RWPE2 (cell line): ENCODE data around the gene C5.

Experiments
- ATAC-seq: fragments of 200-7000 bp; cut with Tn5 transposase; 3 replicates; pipeline ENCODE4 v1.9.1; 2021; ENCODE audit warnings: low read depth
- DNase-seq: peaks from one replicate; pipeline ENCODE4 v3.0.0-alpha.2; 2020; ENCODE audit warnings: low spot score
- H3K27ac ChIP-seq: fragments of 450-650 bp; 2 replicates; pipeline ENCODE4 v1.5.1; 2017; ENCODE audit warnings: mild to moderate bottlenecking; ENCODE audit not compliant: poor library complexity, severe bottlenecking
- H3K27me3 ChIP-seq: fragments of 250-450 bp; sonication (Bioruptor Pico); 2 replicates; pipeline ENCODE4 v1.5.1; 2021; ENCODE audit warnings: mild to moderate bottlenecking, moderate library complexity; ENCODE audit not compliant: insufficient read depth, poor library complexity, severe bottlenecking
- H3K36me3 ChIP-seq: fragments of 250-450 bp; sonication (Bioruptor Pico); 2 replicates; pipeline ENCODE4 v1.5.1; 2020; ENCODE audit warnings: low read depth, mild to moderate bottlenecking, moderate library complexity
- H3K4me1 ChIP-seq: fragments of 250-450 bp; sonication (Bioruptor Pico); 2 replicates; pipeline ENCODE4 v1.5.1; 2021; ENCODE audit warnings: mild to moderate bottlenecking, moderate library complexity; ENCODE audit not compliant: insufficient read depth, poor library complexity, severe bottlenecking
- H3K4me3 ChIP-seq: fragments of 250-450 bp; sonication (Bioruptor Pico); 2 replicates; pipeline ENCODE4 v1.5.1; 2021; ENCODE audit warnings: mild to moderate bottlenecking, moderate library complexity; ENCODE audit not compliant: severe bottlenecking
- H3K9me3 ChIP-seq: fragments of 250-450 bp; sonication (Bioruptor Pico); 2 replicates; pipeline ENCODE4 v1.5.1; 2021; ENCODE audit warnings: mild to moderate bottlenecking, moderate library complexity; ENCODE audit not compliant: severe bottlenecking
- CTCF ChIP-seq: fragments of 450-650 bp; IDR thresholded peaks from one replicate; pipeline ENCODE4 v1.5.1; 2017; ENCODE audit warnings: mild to moderate bottlenecking, moderate library complexity; ENCODE audit not compliant: poor library complexity, severe bottlenecking

The C5 gene

DNA sequence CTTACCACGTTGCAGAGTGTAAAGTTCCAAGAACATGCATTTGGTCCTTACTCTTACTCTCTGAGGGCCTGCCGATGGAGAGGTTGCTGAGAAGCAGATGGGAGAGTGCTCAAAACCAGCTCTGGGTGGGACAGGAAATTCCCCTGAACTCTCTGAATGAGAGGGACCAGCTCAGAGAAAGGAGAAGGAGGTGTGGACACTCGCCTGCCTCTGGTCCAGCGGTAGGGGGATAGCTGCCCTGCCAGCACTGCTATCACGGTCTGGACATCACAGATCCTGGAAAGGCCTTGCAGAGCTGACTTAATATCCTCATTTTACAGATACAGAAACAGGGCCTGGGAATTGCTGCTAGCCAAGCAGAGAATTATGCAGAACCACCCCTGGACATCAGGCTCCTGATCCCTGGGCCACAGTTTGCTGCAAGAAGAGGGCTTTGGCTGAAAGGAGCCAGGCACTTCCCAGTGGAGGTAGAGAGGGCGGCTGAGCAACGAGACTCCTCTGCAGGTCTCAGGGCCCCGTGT lies 128.4 kb downstream of the C5 start:
- no peak for TF ChIP-seq CTCF
- H3K9me3 ChIP-seq = no peaks in the 10 kb centered on the region
- no peaks in the 10 kb centered on the region for H3K4me1 ChIP-seq
- ATAC-seq = no peak
- no peak overlapping the region for H3K27ac ChIP-seq
- H3K27me3 ChIP-seq = no peaks in the 10 kb centered on the region
- no peak for DNase-seq
- H3K36me3 ChIP-seq = no peaks in the 10 kb centered on the region
- no peak overlapping the region for H3K4me3 ChIP-seq

DNA sequence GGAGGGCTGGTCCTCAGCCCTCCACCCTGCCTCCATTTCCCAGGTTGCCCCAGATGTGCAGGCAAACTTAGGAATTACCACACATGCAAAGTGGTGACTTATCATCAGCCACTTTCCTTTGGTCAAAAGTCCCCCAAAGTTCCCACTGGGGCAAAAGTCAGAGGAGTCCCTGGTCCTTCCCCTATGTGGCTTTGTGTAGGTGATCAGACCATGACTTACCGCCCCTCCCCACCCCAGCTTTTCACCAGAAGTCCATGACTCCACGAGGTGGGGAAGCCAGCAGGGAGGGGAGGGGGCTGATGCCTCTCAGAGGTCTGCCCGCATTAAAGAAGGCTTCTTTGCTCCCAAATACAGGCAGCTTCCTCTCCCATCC lies 129.3 kb downstream of the C5 start:
- H3K27ac ChIP-seq = no peak overlapping the region
- DNase-seq = no peak
- no peaks in the 10 kb centered on the region for H3K9me3 ChIP-seq
- no peak for ATAC-seq
- no peaks in the 10 kb centered on the region for H3K27me3 ChIP-seq
- no peak overlapping the region for H3K4me3 ChIP-seq
- H3K36me3 ChIP-seq = no peaks in the 10 kb centered on the region
- H3K4me1 ChIP-seq = no peaks in the 10 kb centered on the region
- no peak for TF ChIP-seq CTCF

DNA sequence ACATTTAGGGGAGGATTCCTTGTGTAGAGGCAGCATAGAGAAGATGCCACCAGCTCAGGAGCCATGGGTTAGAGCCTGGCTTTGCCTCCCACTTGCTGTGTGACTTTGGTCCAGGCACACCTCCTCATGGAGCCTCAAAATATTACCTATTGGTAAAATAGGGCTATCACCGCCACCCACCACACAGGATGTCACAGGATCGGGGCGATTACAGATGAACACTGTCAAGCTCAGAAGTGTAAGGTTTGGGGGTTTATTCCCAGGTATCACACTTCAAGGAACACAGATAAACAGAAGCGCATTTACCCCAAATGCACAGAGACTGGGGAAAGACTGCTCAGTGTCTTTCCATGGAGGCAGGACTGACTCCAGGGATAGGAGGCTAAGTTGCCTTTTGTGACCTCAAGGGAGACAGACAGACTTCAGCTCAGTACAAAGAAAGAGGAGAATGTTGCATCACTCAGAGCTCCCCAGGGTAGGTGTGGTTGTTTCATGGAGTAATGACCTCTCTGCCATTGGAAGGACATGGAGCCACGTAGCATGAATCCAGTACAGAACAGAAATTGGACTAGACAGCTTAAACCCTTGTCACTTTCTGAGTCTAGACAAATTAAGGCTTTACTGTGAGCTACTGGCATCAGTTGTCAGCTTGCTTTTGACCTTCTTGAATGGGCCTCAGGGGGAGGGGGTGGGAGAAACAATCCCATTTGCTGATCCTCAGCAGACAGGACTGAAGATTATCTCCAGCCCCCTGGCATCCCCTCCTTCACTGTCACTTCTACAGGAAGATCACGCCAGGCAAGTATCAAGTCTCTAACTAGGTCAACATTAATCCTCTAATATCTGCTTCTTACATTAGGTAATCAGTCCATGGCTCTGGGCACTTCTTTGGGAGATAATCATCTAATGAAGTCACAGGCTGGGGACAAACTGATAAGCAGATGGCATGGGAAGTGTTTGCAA lies 130.0 kb downstream of the C5 start:
- Histone ChIP-seq H3K4me1 (no peaks in the 10 kb centered on the region), H3K27me3 (no peaks in the 10 kb centered on the region), H3K9me3 (no peaks in the 10 kb centered on the region), H3K4me3 (no peak overlapping the region), H3K36me3 (no peaks in the 10 kb centered on the region), H3K27ac (no peak overlapping the region)
- ATAC-seq = no peak
- TF ChIP-seq CTCF = no peak
- DNase-seq = no peak

- Histone ChIP-seq H3K4me3 (no peak overlapping the region), H3K27ac (no peak overlapping the region), H3K9me3 (no peaks in the 10 kb centered on the region), H3K27me3 (no peaks in the 10 kb centered on the region), H3K36me3 (no peaks in the 10 kb centered on the region), H3K4me1 (no peaks in the 10 kb centered on the region)
- DNase-seq (no peak), ATAC-seq (no peak)
- TF ChIP-seq CTCF = no peak
Observed at GRCh38 chr9:120918931-120919842, 130.9 kb downstream of the C5 start.
